ENCODE measurements around the gene ZSWIM6.

ZSWIM6 gene

GRCh38 chr5:61567337-61567736, 235.3 kb downstream of the ZSWIM6 start:
- DNase-seq, result no peak

- DNase-seq, result no peak
Measured at GRCh38 chr5:61569353-61569752, 237.3 kb downstream of the ZSWIM6 start.

GRCh38 chr5:61570767-61571166, 238.7 kb downstream of the ZSWIM6 start:
- DNase-seq, result no peak

DNA sequence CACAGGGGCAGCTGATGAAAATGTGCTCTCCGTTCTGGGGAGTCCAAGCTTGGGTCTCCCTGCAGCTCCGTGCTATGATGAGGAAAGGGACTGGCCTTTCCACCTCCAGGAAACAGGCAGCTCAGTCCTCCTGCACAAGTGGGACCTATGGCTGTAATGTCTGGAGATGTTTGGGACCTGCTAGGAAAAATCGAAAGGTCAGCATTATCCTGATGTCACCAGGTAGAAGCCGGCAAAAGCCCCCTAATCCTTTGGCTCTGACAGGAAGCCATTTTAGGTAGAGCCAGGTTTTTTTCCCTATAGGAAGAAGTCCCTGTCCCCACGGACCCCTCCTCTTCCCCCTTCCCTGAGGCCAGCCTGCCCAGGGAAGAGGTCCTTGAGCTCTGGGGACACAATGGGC, 240.9 kb downstream of the ZSWIM6 start:
- DNase-seq, result no peak

DNA sequence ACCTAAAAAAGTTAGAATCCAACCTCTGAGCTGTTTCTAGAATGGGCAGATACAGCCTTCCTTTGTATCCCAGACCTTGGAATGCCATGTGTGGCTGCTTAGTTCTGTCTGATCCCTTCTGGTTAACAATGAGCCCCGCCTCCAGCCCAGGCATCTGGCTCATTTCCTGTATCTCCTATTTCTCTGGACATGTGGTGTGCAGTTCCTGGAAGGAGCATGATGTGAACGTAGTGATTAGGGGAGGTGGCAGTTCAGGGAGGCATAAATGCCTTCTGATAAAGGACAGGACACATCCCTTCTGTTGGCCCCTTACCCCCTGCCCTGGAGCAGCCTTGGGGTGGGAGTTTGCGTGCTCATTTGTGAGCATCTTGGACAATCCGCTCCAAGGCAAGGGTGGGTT, 243.0 kb downstream of the ZSWIM6 start:
- no peak for DNase-seq

- no peak for DNase-seq
Measured at GRCh38 chr5:61575581-61575980, 243.5 kb downstream of the ZSWIM6 start.

- DNase-seq, result no peak
Measured at GRCh38 chr5:61576556-61576955, 244.5 kb downstream of the ZSWIM6 start.

DNA sequence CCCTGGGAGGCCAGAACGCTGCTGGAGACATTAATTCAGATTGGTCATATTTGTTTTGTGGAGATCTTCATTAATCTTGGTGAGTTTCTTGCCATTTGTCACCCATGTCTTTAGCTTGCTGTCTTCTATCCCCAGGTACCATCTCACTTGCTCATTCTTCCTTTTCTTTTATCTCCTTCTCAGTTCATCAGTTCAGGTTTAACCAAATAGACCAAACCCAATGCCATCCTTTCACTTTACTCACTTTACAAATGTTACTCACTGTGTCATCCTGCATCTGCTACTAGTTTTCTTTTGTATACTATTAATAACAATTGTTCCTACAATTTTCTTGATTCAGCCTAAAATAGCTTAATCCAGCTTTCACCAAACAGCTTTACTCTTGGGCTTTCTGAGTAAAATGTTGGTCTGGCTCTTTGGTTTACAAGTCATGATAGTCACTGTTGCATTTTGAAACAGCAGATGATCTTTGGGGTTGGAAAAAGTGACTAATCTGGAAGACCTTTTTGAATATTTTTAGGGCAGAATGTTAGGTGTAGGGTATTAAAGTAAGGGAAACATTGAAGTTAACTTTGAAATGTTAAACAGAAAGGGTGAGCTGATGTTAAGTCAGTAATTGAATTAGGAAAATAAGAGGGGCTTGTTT, 246.9 kb downstream of the ZSWIM6 start:
- no peak for DNase-seq

DNA sequence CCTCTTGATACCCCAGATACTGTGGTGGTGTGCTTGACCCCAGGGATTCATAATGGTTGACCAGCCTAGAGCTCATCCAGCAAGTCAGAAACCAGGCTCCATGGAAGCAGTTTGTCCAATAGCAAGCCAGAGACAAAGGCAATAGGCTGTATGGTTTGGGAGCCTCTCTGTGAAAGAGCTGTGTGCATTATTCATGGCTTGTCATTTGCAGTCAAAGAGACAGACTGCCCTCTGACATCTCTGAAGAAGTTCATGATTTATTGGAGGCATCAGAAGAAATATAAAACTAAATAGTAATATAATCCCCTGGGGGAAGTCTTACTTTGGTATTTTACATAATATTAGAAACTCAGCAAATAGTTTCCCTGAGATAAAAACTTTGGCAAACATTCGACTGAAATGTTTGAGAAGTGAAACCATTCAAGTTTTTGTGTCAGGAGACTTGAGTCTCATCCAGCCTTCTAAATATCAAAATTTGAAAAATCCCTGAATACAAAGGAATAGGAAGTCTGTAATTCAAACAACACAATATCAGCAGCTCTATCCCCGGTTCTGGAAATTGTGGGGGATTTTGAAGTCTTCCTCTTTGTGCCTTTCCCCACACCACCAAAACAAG, 250.3 kb downstream of the ZSWIM6 start:
- DNase-seq, result no peak

DNA sequence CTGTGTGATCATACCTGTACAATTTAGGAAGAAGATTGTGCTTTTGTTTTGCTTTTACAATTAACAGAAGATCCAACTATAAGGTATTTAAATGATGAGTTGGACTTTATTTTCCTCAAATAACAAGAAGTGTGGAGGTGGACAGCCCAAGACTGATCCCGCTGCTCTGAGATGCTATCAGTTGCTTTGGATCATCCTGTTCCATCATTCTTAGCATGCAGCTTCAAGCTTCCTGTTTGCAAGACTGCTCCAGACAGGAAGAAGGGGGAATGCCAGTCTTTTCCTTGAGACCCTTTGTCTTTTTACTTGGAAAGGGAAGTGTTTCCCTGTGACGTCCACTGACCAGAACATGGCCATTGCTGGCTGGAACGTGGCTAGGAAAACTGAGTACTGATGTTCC, 250.8 kb downstream of the ZSWIM6 start:
- DNase-seq, result no peak

- DNase-seq, result no peak
Measured at GRCh38 chr5:61586096-61587084, 254.3 kb downstream of the ZSWIM6 start.

DNA sequence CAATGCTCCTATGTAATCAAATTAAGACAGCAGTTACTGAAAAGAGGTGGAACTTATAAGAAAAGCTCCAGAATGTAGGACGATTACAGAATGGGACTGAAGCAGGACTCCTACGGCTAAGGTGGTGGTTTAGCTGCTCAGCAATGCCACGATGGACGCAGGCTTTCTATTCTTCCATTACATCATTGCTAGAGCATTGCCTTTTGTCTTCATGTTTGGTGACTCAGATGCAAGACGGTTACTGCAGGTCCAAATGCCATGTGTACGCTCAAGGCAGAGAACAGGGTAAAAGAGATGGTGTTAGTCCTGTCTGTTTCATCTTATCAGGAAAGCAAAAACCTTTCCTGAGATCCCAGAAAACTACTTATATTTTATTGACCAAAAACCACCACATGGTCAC, 255.1 kb downstream of the ZSWIM6 start:
- no peak for DNase-seq

DNA sequence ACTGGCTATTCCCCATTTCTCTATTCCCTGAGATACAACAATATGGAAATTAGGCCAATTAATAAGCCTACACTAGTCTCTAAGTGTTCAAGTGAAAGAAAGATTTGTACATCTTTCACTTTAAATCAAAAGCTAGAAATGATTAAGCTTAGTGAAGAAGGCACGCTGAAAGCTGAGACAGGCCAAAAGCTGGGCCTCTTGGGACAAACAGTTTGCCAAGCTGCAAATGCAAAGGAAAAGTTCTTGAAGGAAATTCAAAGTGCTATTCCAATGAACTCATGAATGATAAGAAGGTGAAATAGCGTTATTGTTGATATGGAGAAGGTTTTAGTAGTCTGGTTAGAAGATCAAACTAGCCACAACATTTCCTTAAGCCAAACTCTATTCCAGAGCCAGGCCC, 256.2 kb downstream of the ZSWIM6 start:
- DNase-seq, result no peak

DNA sequence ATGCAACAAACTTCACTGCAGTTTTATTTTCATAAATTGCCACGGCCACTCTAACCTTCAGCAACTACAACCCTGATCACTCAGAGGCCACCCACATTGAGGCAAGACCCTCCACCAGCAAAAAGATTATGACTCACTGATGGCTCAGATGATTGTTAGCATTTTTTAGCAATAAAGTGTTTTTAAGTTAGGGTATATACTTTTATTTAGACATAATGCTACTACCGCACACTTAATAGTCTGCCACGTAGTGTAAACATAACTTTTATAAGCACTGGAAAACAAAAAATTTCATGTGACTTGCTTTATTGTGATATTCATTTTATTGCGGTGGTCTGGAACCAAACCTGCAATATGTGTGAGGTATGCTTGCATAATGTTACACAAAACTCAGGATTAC, 257.9 kb downstream of the ZSWIM6 start:
- no peak for DNase-seq

GRCh38 chr5:61590473-61590872, 258.4 kb downstream of the ZSWIM6 start:
- no peak for DNase-seq

- no peak for DNase-seq
Measured at GRCh38 chr5:61591859-61592258, 259.8 kb downstream of the ZSWIM6 start.

GRCh38 chr5:61595426-61595825, 263.4 kb downstream of the ZSWIM6 start:
- DNase-seq, result no peak

Data from NCI-H510A (cell line).